ENCODE results near the gene TSPAN4.

Gene TSPAN4

DNA sequence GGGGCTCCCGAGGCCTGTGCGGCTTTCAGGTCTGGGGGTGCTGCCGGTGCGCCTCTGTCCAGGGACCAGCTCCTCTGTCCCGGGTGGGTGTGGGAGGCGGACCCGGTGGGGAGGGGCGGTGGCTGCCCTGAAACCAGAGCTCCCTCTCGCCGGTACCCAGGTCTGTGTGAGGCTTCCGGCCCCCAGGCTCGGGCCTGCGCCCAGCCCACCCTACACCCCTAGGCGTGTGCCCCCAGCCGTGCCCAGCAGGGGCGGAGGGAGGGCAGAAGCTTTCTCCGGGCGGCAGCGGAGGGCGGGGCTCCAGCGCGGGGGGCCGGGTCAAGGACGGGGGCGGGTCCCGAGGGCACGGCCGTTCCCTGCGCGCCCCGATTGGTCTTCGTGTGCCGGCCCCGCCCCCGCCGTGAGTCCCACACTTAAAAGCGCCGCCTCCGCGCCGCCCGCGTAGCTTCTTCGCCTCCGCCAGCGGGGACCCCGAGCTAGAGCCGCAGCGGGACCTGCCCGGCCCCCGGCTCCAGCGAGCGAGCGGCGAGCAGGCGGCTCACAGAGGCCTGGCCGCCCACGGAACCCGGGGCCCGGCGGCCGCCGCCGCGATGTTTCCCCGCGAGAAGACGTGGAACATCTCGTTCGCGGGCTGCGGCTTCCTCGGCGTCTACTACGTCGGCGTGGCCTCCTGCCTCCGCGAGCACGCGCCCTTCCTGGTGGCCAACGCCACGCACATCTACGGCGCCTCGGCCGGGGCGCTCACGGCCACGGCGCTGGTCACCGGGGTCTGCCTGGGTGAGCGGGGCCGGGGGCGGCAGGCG is 23.3 kb upstream of the TSPAN4 start:
- Histone ChIP-seq H3K4me3 (ENCODE audit: low read depth, low read length) (peak overlapping the region; percentile 94), H3K36me3 (ENCODE audit: control insufficient read depth in 2 of 2, insufficient read depth in 1 of 2, low read length in 2 of 2) (peaks cover 4 to 37% of the 10 kb centered on the region in 2 experiments; a peak in 2 of 3 replicates), H3K9me3 (ENCODE audit: control insufficient read depth, insufficient read depth, low read depth, low read length) (no peaks in the 10 kb centered on the region), H3K4me1 (ENCODE audit: control insufficient read depth, insufficient read depth, low read length) (0 out of 2 replicates have a peak, but pooled peaks cover 3% of the 10 kb centered on the region), H3K27ac (ENCODE audit: extremely low read depth, low read depth, low read length) (peak overlapping the region; percentile 81)
- ChIA-PET POLR2A (interaction anchor here (0.7 to 11.4 kb wide), 18 partner anchors 9 to 612 kb away, joined by 3 to 202 read pairs (median 6); partner anchors contain the start of genes BET1L, CD151, CEND1 and CRACR2B), CTCF (interaction anchor here (0.9 to 2.1 kb wide), 2 partner anchors 15 to 21 kb away, joined by 3 to 5 read pairs; partner anchors contain the start of gene PIDD1)
- TF ChIP-seq WT1 (tag by site-specific recombination; IDR thresholded peaks at IDR 0.05) (no peak), ZNF629 (tag by site-specific recombination; IDR thresholded peaks at IDR 0.05) (no peak), ZNF140 (tag by site-specific recombination; IDR thresholded peaks at IDR 0.05) (no peak), MZF1 (tag by site-specific recombination; IDR thresholded peaks at IDR 0.05; ENCODE audit: borderline replicate concordance) (no peak), MYNN (tag by site-specific recombination; IDR thresholded peaks at IDR 0.05; ENCODE audit: borderline replicate concordance) (no peak), ZNF221 (tag by site-specific recombination; IDR thresholded peaks at IDR 0.05; ENCODE audit: borderline replicate concordance) (no peak), ZNF555 (tag by site-specific recombination; conservative IDR thresholded peaks at IDR 0.05) (no peak), SP3 (tag by site-specific recombination; IDR thresholded peaks at IDR 0.05) (peak; percentile 72), ZNF776 (tag by site-specific recombination; IDR thresholded peaks at IDR 0.05; ENCODE audit: borderline replicate concordance) (no peak), ZNF211 (tag by site-specific recombination; IDR thresholded peaks at IDR 0.05; ENCODE audit: low read depth) (no peak), ZNF544 (tag by site-specific recombination; IDR thresholded peaks at IDR 0.05) (no peak), ZNF24 (tag by site-specific recombination; IDR thresholded peaks at IDR 0.05) (no peak), GLIS2 (tag by site-specific recombination; IDR thresholded peaks at IDR 0.05) (peak; percentile 92), TRIM28 (IDR thresholded peaks at IDR 0.05; ENCODE audit: borderline replicate concordance, low read length) (no peak), ZNF792 (tag by site-specific recombination; IDR thresholded peaks at IDR 0.05) (no peak), ZNF121 (tag by site-specific recombination; IDR thresholded peaks at IDR 0.05) (no peak), ZIC2 (tag by site-specific recombination; IDR thresholded peaks at IDR 0.05) (peak; percentile 67), ZNF658 (tag by site-specific recombination; IDR thresholded peaks at IDR 0.05) (no peak), ZNF423 (tag by site-specific recombination; IDR thresholded peaks at IDR 0.05) (peak; percentile 89), ZNF155 (tag by site-specific recombination; IDR thresholded peaks at IDR 0.05) (no peak), GLIS1 (tag by site-specific recombination; IDR thresholded peaks at IDR 0.05) (peak; percentile 88), ZFP69B (tag by site-specific recombination; IDR thresholded peaks at IDR 0.05) (no peak), PRDM1 (tag by site-specific recombination; IDR thresholded peaks at IDR 0.05) (no peak), ZSCAN30 (tag by site-specific recombination; IDR thresholded peaks at IDR 0.05) (peak; percentile 20; the same call in 1 of the 2 replicates), ZNF558 (tag by site-specific recombination; IDR thresholded peaks at IDR 0.05) (no peak), ZNF324 (tag by site-specific recombination; IDR thresholded peaks at IDR 0.05) (no peak)
- TF ChIP-seq, protein P1, sequence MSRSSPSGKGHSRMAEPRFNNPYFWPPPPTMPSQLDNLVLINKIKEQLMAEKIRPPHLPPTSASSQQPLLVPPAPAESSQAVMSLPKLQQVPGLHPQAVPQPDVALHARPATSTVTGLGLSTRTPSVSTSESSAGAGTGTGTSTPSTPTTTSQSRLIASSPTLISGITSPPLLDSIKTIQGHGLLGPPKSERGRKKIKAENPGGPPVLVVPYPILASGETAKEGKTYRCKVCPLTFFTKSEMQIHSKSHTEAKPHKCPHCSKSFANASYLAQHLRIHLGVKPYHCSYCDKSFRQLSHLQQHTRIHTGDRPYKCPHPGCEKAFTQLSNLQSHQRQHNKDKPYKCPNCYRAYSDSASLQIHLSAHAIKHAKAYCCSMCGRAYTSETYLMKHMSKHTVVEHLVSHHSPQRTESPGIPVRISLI (tag by site-specific recombination; IDR thresholded peaks at IDR 0.05): no peak
- TF ChIP-seq, protein P2, sequence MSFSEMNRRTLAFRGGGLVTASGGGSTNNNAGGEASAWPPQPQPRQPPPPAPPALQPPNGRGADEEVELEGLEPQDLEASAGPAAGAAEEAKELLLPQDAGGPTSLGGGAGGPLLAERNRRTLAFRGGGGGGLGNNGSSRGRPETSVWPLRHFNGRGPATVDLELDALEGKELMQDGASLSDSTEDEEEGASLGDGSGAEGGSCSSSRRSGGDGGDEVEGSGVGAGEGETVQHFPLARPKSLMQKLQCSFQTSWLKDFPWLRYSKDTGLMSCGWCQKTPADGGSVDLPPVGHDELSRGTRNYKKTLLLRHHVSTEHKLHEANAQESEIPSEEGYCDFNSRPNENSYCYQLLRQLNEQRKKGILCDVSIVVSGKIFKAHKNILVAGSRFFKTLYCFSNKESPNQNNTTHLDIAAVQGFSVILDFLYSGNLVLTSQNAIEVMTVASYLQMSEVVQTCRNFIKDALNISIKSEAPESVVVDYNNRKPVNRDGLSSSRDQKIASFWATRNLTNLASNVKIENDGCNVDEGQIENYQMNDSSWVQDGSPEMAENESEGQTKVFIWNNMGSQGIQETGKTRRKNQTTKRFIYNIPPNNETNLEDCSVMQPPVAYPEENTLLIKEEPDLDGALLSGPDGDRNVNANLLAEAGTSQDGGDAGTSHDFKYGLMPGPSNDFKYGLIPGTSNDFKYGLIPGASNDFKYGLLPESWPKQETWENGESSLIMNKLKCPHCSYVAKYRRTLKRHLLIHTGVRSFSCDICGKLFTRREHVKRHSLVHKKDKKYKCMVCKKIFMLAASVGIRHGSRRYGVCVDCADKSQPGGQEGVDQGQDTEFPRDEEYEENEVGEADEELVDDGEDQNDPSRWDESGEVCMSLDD (tag by site-specific recombination; IDR thresholded peaks at IDR 0.05): no peak
- TF ChIP-seq, protein P3, sequence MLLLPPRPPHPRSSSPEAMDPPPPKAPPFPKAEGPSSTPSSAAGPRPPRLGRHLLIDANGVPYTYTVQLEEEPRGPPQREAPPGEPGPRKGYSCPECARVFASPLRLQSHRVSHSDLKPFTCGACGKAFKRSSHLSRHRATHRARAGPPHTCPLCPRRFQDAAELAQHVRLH (tag by site-specific recombination; IDR thresholded peaks at IDR 0.05): no peak
- TF ChIP-seq, protein P4, sequence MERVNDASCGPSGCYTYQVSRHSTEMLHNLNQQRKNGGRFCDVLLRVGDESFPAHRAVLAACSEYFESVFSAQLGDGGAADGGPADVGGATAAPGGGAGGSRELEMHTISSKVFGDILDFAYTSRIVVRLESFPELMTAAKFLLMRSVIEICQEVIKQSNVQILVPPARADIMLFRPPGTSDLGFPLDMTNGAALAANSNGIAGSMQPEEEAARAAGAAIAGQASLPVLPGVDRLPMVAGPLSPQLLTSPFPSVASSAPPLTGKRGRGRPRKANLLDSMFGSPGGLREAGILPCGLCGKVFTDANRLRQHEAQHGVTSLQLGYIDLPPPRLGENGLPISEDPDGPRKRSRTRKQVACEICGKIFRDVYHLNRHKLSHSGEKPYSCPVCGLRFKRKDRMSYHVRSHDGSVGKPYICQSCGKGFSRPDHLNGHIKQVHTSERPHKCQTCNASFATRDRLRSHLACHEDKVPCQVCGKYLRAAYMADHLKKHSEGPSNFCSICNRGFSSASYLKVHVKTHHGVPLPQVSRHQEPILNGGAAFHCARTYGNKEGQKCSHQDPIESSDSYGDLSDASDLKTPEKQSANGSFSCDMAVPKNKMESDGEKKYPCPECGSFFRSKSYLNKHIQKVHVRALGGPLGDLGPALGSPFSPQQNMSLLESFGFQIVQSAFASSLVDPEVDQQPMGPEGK (tag by site-specific recombination; IDR thresholded peaks at IDR 0.05): peak; percentile 69
- TF ChIP-seq, protein P5, sequence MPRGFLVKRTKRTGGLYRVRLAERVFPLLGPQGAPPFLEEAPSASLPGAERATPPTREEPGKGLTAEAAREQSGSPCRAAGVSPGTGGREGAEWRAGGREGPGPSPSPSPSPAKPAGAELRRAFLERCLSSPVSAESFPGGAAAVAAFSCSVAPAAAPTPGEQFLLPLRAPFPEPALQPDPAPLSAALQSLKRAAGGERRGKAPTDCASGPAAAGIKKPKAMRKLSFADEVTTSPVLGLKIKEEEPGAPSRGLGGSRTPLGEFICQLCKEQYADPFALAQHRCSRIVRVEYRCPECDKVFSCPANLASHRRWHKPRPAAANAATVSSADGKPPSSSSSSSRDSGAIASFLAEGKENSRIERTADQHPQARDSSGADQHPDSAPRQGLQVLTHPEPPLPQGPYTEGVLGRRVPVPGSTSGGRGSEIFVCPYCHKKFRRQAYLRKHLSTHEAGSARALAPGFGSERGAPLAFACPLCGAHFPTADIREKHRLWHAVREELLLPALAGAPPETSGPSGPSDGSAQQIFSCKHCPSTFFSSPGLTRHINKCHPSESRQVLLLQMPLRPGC (tag by site-specific recombination; IDR thresholded peaks at IDR 0.05): no peak

Measured in HEK293 (cell line).